Measurements from ENCODE around the gene LIMS2. TPM values are rescaled to one million over a fixed set of nuclear protein-coding genes. Genes with fewer than 3 reads are reported as not detected.

LIMS2 gene
- total RNA-seq, 2 donors from 2014 or later: 177 to 246 TPM

GRCh38 chr2:127593228-127594115 lies 81.9 kb downstream of the LIMS2 start:
- no peaks in the 10 kb centered on the region for H3K4me1 ChIP-seq (ENCODE audit: control insufficient read depth in 1 of 2, low read depth in 2 of 2)
- no peak for ATAC-seq (ENCODE audit: insufficient number of reproducible peaks, low FRiP score, low read depth)
- H3K36me3 ChIP-seq: no peaks in the 10 kb centered on the region
- H3K27ac ChIP-seq: no peak overlapping the region
- no peak overlapping the region for H3K4me3 ChIP-seq
- no peaks in the 10 kb centered on the region for H3K9me3 ChIP-seq
- no peaks in the 10 kb centered on the region for H3K27me3 ChIP-seq (replicated peaks; ENCODE audit: insufficient read depth)
- no peak for DNase-seq (ENCODE audit: low spot score)
- no peak for TF ChIP-seq CTCF (IDR thresholded peaks at IDR 0.05)

DNA sequence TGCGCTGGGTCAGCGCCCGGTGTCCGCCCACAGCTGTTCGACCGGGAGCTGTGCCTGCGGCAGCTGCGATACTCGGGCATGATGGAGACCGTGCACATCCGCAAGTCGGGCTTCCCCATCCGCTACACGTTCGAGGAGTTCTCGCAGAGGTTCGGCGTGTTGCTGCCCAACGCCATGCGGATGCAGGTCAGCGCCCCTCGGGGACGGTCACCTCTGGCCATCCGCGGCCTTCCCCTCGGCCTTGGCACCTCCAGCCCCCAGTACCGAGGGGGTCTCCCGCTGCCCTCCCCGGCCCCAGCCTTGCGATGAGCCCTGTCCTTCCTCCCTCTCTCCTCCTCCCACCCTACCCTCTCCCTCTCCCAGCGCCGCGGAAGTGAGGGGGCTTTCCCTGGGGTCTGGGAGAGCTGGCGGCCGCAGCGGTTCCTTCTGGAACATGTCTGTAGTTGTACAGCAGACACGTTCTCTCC lies 82.5 kb downstream of the LIMS2 start:
- Histone ChIP-seq H3K4me1 (ENCODE audit: control insufficient read depth in 1 of 2, low read depth in 2 of 2) (no peaks in the 10 kb centered on the region), H3K27me3 (replicated peaks; ENCODE audit: insufficient read depth) (no peaks in the 10 kb centered on the region), H3K9me3 (no peaks in the 10 kb centered on the region), H3K27ac (no peak overlapping the region), H3K4me3 (no peak overlapping the region), H3K36me3 (no peaks in the 10 kb centered on the region)
- no peak for TF ChIP-seq CTCF (IDR thresholded peaks at IDR 0.05)
- ATAC-seq (ENCODE audit: insufficient number of reproducible peaks, low FRiP score, low read depth): no peak
- no peak for DNase-seq (ENCODE audit: low spot score)

- ATAC-seq (ENCODE audit: insufficient number of reproducible peaks, low FRiP score, low read depth) (no peak), DNase-seq (ENCODE audit: low spot score) (no peak)
- Histone ChIP-seq H3K9me3 (no peaks in the 10 kb centered on the region), H3K27me3 (replicated peaks; ENCODE audit: insufficient read depth) (no peaks in the 10 kb centered on the region), H3K4me3 (no peak overlapping the region), H3K36me3 (no peaks in the 10 kb centered on the region), H3K4me1 (ENCODE audit: control insufficient read depth in 1 of 2, low read depth in 2 of 2) (no peaks in the 10 kb centered on the region), H3K27ac (no peak overlapping the region)
- TF ChIP-seq CTCF (IDR thresholded peaks at IDR 0.05): peak; percentile 69
Observed at GRCh38 chr2:127591221-127591923, 84.0 kb downstream of the LIMS2 start.

- no peaks in the 10 kb centered on the region for H3K36me3 ChIP-seq
- no peaks in the 10 kb centered on the region for H3K27me3 ChIP-seq (replicated peaks; ENCODE audit: insufficient read depth)
- TF ChIP-seq CTCF (IDR thresholded peaks at IDR 0.05): no peak
- ATAC-seq (ENCODE audit: insufficient number of reproducible peaks, low FRiP score, low read depth) (no peak), DNase-seq (ENCODE audit: low spot score) (no peak)
- H3K4me3 ChIP-seq: no peak overlapping the region
- H3K4me1 ChIP-seq (ENCODE audit: control insufficient read depth in 1 of 2, low read depth in 2 of 2): no peaks in the 10 kb centered on the region
- no peak overlapping the region for H3K27ac ChIP-seq
- H3K9me3 ChIP-seq: no peaks in the 10 kb centered on the region
Observed at GRCh38 chr2:127590386-127591190, 84.7 kb downstream of the LIMS2 start.
